Adrenal gland (tissue), 12 donors: ENCODE measurements around the gene RILP. TPM values are rescaled to one million over a fixed set of nuclear protein-coding genes. Genes with fewer than 3 reads are reported as not detected.
A peak's percentile ranks its signal among the peaks of the same experiment; 100 is the strongest.

Experiments
- DNase-seq, 7 donors: peaks; one replicate each; pipeline ENCODE4 v3.0.0-alpha.2; 2019 to 2020
- H3K27ac ChIP-seq, 5 donors: fragments of 200-600 bp; sonication (generic) in 4 of 5; 1 replicate in 3 of 5; 2 replicates in 2 of 5; pipeline versions ENCODE4 v1.5.1 to v1.8.0; 2016 to 2020; ENCODE audit warnings: mild to moderate bottlenecking in 1 of 5
- H3K27me3 ChIP-seq: fragments of 200-600 bp; 2 replicates; pipeline ENCODE4 v1.8.0; 2021
- H3K36me3 ChIP-seq, 2 donors: fragments of 200-600 bp; replicated peaks in 1 of 2; 1 replicate in 1 of 2; 2 replicates in 1 of 2; pipeline versions ENCODE4 v1.5.1 to v1.8.0; 2018 to 2022
- H3K4me1 ChIP-seq, 2 donors: fragments of 200-600 bp; replicated peaks in 1 of 2; 1 replicate in 1 of 2; 2 replicates in 1 of 2; pipeline versions ENCODE4 v1.5.1 to v1.8.0; 2018 to 2021
- H3K4me3 ChIP-seq, 4 donors: fragments of 200-600 bp; sonication (generic) in 3 of 4; one replicate each; pipeline ENCODE4 v1.5.1; 2016 to 2018
- H3K9me3 ChIP-seq, 3 donors: fragments of 200-600 bp; sonication (generic) in 1 of 3; replicated peaks in 1 of 3; 1 replicate in 2 of 3; 2 replicates in 1 of 3; pipeline versions ENCODE4 v1.5.1 to v1.8.0; 2016 to 2021
- POLR2A ChIP-seq, 2 donors: fragments of 450-650 bp; IDR thresholded peaks; one replicate each; pipeline ENCODE4 v1.6.1; 2017; ENCODE audit warnings: antibody characterized with exemption in 2 of 2, mild to moderate bottlenecking in 2 of 2, moderate library complexity in 1 of 2
- WGBS, 4 donors: extraction: QIAGEN DNeasy Blood & Tissue Kit in 2 of 4; methylation state at CpG; one replicate each; pipeline versions ENCODE4 v1.1.5 to v1.1.7; 2013 to 2017; 5-methylcytosine and 5-hydroxymethylcytosine counted together
- intact Hi-C, 2 donors: fragments of 100-400 bp; cut with DNase I; formaldehyde crosslinking; loops; one replicate each; pipeline versions ENCODE4 v1.14.1 to v1.15.0; 2022 to 2023
- polyA plus RNA-seq, 3 donors: library from polyadenylated mRNA; stranded (reverse); fragments of 200-250 nt in 2 of 3; fragments of 350-450 nt in 1 of 3; fragmentation: Illumina TruSeq in 1 of 3; extraction: RNeasy Lipid Tissue Mini Kit (QIAGEN cat#74804) in 1 of 3; gene quantifications; one replicate each; pipeline ENCODE4 v1.2.3, GENCODE V29; 2013 to 2014
- total RNA-seq, 9 donors: library from RNA; depleted of rRNA in 4 of 9; stranded (reverse); fragments of >200 nt in 4 of 9; fragments of 120-200 nt in 1 of 9; fragmentation: NEBNext Ultra II Directional in 1 of 9; extraction: Animal tissue kit (Norgen Biotek cat#: 25700) in 1 of 9; gene quantifications; one replicate each; pipeline versions ENCODE4 v1.1.0 to v1.2.4, GENCODE V29; 2013 to 2023
- TF ChIP-seq, protein P1 (sequence below), 6 experiments: fragments of 450-650 bp in 4 of 6; fragments of 200-600 bp in 2 of 6; sonication (generic) in 1 of 6; IDR thresholded peaks; 1 replicate in 5 of 6; 2 replicates in 1 of 6; pipeline versions ENCODE4 v1.5.1 to v1.8.0; 2016 to 2021; ENCODE audit warnings: antibody characterized with exemption in 6 of 6, mild to moderate bottlenecking in 2 of 6, moderate library complexity in 1 of 6
- donor health status: healthy with polysubstance abuse.
- donor health status: Bipolar disorder and iron deficiency.
- donor health status: DM: yes; HTN: yes; CAD: no.
- donor health status: DM: no; HTN: no; CAD: no.
- donor health status: DM: no; HTN: no; CAD: no.
- donor health status: DM: yes; HTN: yes; CAD: no.

Gene RILP
- total and polyA plus RNA-seq, 12 donors: 13.8 to 78.3 (median 39.2) TPM

DNA sequence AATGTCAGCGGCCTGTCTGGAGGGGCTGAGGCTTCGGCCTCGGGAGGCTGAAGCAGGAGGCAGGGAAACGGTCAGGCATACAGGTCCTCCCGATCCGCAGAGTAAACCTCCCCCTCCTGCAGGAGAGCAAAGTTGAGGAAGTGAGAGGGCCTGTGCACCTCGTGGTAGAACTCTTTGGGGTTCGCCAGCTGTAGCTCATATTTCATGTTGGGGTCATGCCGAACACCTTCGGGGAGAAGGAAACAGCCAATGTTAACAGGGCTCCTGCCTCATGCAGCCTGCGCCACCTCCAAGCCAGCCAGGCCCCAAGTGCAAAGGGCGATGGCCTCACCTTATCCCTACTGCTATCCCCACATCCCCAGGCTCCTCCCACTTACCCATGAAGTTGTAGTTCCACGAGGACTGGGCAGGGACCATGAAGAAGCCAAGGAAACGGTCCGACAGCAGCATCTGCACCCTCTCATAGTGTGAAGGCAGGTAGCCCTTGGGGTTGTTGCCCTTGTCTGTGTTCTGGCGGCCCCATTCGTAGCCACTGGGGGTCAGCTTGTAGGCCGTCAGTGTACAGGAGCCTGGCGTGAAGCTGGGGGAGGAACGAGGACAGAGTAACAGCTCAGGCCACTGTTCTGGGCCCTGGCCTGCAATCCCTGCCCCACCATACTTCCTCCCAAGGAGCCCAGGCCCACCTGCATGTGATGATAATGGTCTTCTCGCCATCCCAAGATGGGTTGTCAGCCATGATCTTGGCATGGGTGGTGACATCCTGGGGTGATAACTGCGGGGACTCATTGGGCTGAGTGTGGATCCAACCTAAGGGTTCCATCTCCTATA is 1.3 kb upstream of the RILP start:
- peak overlapping the region in 1 of 4 donors; percentile 60 for H3K4me3 ChIP-seq
- DNase-seq: peak in 1 of 7 donors; percentile 43
- H3K36me3 ChIP-seq: peaks cover 0 to 57% of the 10 kb centered on the region in 2 donors
- 68 to 80% (median 72%) methylated on average over 18 to 22 of the region's 22 CpGs for WGBS, 4 donors
- H3K9me3 ChIP-seq: no peaks in the 10 kb centered on the region
- H3K27ac ChIP-seq: peak overlapping the region in 4 of 5 donors; percentile 69 to 98 (median 96)
- TF ChIP-seq POLR2A (IDR thresholded peaks at IDR 0.05): no peak
- TF ChIP-seq, protein P1, sequence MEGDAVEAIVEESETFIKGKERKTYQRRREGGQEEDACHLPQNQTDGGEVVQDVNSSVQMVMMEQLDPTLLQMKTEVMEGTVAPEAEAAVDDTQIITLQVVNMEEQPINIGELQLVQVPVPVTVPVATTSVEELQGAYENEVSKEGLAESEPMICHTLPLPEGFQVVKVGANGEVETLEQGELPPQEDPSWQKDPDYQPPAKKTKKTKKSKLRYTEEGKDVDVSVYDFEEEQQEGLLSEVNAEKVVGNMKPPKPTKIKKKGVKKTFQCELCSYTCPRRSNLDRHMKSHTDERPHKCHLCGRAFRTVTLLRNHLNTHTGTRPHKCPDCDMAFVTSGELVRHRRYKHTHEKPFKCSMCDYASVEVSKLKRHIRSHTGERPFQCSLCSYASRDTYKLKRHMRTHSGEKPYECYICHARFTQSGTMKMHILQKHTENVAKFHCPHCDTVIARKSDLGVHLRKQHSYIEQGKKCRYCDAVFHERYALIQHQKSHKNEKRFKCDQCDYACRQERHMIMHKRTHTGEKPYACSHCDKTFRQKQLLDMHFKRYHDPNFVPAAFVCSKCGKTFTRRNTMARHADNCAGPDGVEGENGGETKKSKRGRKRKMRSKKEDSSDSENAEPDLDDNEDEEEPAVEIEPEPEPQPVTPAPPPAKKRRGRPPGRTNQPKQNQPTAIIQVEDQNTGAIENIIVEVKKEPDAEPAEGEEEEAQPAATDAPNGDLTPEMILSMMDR (IDR thresholded peaks at IDR 0.05): no peak
- intact Hi-C loops: loop anchor here in 1 of 2 donors (10.0 kb wide), 1 partner anchor 54 kb away; no protein-coding TSS in a partner anchor
- H3K27me3 ChIP-seq: no peaks in the 10 kb centered on the region
- H3K4me1 ChIP-seq: peaks cover 21 to 38% of the 10 kb centered on the region in 2 donors

DNA sequence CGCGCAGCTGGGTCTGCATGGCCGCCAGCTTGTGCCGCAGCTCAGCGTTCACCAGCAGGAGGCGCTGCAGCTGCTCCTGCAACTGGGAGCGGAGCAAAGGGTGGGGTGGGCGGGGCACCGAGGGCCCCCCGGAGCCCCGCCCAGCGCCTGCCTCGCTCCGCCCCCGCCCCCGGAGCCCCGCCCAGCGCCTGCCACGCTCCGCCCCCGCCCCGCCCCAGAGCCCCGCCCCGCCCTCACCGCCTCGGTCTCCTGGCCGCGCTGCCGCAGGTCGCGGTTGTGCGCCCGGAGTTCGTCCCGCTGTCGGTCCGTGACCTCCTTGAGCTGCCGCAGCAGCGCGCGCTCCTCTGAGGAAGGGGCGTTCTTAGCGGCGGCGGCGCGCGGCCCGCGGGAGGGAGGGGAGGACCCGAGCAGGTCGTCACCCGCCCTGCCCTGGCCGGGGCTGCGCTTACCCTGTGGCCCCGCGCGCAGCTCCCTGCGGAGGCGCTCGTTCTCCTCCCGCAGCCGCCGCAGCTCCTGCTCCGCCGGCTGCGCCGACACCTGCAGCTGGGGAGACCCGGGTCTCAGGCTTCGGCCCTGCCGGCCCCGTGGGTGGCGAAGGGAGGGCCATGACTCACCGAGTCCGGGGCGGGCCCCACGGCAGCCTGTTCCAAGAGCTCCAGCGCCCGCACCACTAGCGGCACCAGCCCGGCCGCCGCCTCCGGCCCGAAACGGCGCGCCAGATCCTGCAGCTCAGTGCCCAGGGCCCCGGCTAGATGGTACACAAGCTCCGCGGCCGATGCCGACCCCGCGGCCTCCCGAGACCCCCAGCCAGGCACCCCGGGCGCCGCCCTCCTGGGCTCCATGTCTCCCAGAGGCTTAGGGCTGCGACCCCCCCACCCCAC is 463 bp downstream of the RILP start:
- TF ChIP-seq, protein P1 (IDR thresholded peaks at IDR 0.05): peak in 2 of 6 experiments; percentile 15 to 88
- peak; percentile 24 to 86 for TF ChIP-seq POLR2A (IDR thresholded peaks at IDR 0.05)
- Histone ChIP-seq H3K4me3 (peak overlapping the region in 3 of 4 donors; percentile 60 to 71 (median 70)), H3K36me3 (peaks cover 0 to 39% of the 10 kb centered on the region in 2 donors), H3K4me1 (peaks cover 21 to 40% of the 10 kb centered on the region in 2 donors), H3K9me3 (no peaks in the 10 kb centered on the region), H3K27me3 (no peaks in the 10 kb centered on the region), H3K27ac (peak overlapping the region; percentile 87 to 98 (median 96))
- peak; percentile 90 to 98 (median 96) for DNase-seq
- WGBS, 4 donors: 0 to 1% methylated on average over 70 to 100 of the region's 100 CpGs; no CpG with 5 or more reads in 2 of the 4 donors
- intact Hi-C loops: loop anchor here in 1 of 2 donors (5.0 kb wide), 1 partner anchor 72 kb away; no protein-coding TSS in a partner anchor

DNA sequence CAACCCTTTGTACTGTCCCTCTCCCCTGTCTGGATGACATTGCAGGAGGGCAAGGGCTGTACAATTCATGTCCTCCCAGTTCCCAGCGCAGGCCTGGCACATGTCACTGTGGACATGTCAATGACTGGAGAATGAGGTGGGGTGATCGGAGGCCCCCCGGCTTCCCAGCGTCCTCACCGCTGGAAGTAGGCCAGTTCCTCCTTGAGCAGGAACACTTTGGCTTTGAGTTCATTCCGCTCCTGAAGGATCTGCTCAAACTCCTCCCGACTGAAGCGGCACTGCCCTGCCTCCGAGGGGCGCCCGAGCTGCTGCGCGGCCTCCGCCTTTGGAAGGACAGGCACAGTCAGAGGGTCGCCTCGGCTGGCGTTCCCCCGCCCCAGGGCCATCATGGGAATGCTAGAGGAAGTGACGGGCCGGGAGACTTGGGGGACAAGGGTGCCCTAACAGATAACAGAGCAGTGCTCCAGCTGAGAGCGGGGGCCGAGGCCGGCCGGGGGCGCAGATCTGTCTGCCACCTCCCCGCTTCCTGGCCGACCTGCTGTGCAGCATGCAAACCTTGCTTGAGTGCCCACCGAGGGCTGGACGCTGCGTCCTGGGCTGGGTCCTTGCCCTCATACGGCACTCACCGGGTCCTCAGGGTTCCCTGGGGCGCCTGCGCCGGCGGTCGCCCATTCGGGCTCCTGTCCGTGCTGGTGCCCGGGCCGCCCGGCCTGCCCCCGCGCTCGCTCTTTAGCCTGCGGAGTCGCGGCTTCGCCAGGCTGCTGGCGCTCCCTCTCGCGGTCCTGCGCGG is 1.3 kb downstream of the RILP start:
- H3K27me3 ChIP-seq: no peaks in the 10 kb centered on the region
- intact Hi-C loops: loop anchor here in 1 of 2 donors (5.0 kb wide), 1 partner anchor 71 kb away; no protein-coding TSS in a partner anchor
- DNase-seq: peak in 5 of 7 donors; percentile 63 to 95 (median 85)
- H3K27ac ChIP-seq: peak overlapping the region; percentile 74 to 96 (median 87)
- H3K9me3 ChIP-seq: no peaks in the 10 kb centered on the region
- TF ChIP-seq, protein P1 (IDR thresholded peaks at IDR 0.05): peak in 5 of 6 experiments; percentile 60 to 97 (median 70)
- TF ChIP-seq POLR2A (IDR thresholded peaks at IDR 0.05): peak; percentile 3 to 24
- peaks cover 21 to 49% of the 10 kb centered on the region in 2 donors for H3K4me1 ChIP-seq
- peaks cover 0 to 31% of the 10 kb centered on the region in 2 donors for H3K36me3 ChIP-seq
- WGBS, 4 donors: 0 to 4% (median 3%) methylated on average over 21 to 54 of the region's 54 CpGs; no CpG with 5 or more reads in 1 of the 4 donors
- H3K4me3 ChIP-seq: peak overlapping the region in 3 of 4 donors; percentile 29 to 60 (median 44)
